ENCODE measurements around the gene MT1M. TPM values are rescaled to one million over a fixed set of nuclear protein-coding genes. Genes with fewer than 3 reads are reported as not detected.

The MT1M gene
- total and polyA plus RNA-seq, 4 donors: 4.0 to 10.5 (median 5.4) TPM

DNA sequence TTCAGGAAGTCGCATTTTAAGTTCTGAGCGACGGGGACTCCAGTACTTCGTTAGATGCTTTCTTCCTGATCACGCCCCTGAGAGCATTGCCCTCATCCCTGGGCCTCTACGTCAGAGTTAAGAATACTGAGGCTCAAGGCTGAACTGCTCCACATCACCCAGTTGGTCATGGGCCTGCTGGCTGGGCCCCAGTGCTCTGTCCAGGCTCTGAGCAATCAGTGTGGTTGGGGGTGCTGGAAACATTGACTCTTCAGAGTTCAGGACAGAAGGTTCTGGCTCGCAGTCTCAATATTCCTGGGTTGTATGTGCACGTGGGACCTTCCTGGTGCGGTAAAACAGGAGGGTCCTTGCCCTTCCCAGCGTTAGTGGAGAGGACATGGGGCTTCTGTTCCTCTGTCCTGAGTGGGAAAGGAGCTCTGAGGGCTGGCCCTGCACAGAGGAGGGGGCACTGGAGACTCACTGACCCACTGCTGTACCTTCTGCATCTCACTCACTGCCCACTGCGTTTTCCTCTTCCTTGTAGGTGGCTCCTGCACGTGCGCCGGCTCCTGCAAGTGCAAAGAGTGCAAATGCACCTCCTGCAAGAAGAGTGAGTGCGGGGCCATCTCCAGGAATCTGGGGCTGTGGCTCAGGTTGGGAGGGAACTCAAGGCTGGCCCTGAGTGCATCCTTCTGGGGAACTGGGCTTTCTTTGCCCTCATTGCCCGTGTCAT, 6.4 kb upstream of the MT1M start:
- Histone ChIP-seq H3K27ac (ENCODE audit: low read depth, low read length) (peak overlapping the region; percentile 81), H3K4me3 (ENCODE audit: low read depth, low read length) (peak overlapping the region; percentile 52), H3K9me3 (ENCODE audit: control insufficient read depth, insufficient read depth, low read length) (no peaks in the 10 kb centered on the region), H3K36me3 (ENCODE audit: control insufficient read depth, insufficient read depth, low read length) (no peaks in the 10 kb centered on the region), H3K4me1 (ENCODE audit: control insufficient read depth, insufficient read depth, low read length) (peaks cover 19% of the 10 kb centered on the region), H3K27me3 (ENCODE audit: control insufficient read depth, insufficient read depth, low read length) (peaks cover 26% of the 10 kb centered on the region)
- no peak for DNase-seq (ENCODE audit: low read depth in 4 of 6, low spot score in 6 of 6)
- 25% methylated on average over 13 of the region's 16 CpGs for WGBS (ENCODE audit: insufficient coverage)

DNA sequence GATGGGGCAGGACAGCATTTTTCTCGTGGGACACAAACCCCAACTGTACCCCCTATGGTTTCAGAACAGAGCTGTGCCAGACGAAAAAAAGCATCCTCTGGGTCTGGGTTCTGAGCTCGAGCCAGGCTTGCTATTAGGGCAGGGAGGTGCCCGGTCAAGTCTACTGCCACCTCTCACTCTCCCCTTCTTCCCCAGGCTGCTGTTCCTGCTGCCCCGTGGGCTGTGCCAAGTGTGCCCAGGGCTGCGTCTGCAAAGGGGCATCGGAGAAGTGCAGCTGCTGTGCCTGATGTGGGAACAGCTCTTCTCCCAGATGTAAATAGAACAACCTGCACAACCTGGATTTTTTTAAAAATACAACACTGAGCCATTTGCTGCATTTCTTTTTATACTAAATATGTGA, 5.8 kb upstream of the MT1M start:
- H3K27me3 ChIP-seq (ENCODE audit: control insufficient read depth, insufficient read depth, low read length): peaks cover 32% of the 10 kb centered on the region
- DNase-seq (ENCODE audit: low read depth in 4 of 6, low spot score in 6 of 6): no peak
- H3K9me3 ChIP-seq (ENCODE audit: control insufficient read depth, insufficient read depth, low read length): no peaks in the 10 kb centered on the region
- no peak overlapping the region for H3K27ac ChIP-seq (ENCODE audit: low read depth, low read length)
- no peaks in the 10 kb centered on the region for H3K36me3 ChIP-seq (ENCODE audit: control insufficient read depth, insufficient read depth, low read length)
- 75% methylated on average over 3 of the region's 7 CpGs for WGBS (ENCODE audit: insufficient coverage)
- H3K4me1 ChIP-seq (ENCODE audit: control insufficient read depth, insufficient read depth, low read length): peaks cover 19% of the 10 kb centered on the region
- no peak overlapping the region for H3K4me3 ChIP-seq (ENCODE audit: low read depth, low read length)

DNA sequence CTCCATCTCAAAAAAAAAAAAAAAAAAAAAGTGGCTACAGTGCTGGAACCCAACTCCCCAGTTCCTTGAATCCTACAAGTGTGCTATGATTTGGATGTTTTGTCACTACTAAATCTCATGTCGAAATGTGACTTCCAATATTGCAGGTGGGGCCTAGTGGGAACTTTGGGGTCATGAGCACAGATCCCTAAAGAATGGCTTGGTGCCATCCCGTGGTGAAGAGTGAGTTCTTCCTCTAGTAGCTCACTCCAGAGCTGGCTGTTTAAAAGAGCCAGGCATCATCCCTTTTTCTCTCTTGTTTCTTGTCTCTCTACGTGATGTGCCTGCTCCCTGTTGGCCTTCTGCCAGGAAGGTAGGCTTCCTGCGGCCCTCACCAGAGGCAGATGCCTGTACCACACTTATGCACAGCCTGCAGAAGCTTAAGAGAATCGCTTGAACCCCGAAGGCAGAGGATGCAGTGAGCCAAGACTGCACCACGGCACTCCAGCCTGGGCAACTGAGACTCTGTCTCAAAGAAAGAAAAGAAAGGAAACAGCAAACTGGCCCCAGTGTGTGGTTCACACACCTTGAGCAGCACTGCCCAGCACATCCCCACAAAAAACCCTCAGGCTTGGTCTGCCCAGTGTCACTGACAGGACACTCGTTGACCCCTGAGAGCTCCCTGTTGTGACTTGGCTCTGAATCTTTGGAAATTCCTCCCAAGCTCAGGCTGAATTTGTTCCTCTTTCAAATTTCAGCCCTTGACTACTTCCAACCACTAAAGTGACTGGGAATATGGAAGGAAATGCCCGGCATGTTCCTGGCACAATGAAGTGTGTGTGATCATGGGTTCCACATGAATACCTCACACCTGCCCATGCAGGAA, 3.7 kb upstream of the MT1M start:
- WGBS (ENCODE audit: insufficient coverage): 67% methylated on average over 7 of the region's 9 CpGs

DNA sequence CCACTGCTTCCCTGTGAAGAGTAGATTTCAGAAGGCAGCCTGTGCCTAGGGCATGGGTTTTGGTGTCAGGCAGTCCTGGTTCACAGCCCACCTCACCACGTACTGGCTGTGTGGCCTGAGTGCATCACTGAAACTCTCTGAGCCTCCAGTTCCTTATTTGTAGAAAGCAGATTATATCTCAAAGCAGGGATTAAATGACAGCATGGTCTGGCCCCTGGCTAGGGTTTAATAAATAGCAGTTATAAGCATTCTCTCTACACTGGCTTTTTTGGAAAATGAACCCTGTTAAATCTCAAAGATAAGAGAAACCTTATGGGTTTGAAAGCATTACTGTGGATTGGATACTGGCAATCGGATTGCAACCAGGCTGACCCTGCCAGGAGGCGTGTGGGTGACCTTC, 2.9 kb upstream of the MT1M start:
- WGBS (ENCODE audit: insufficient coverage): 94% methylated on average over 2 of the region's 3 CpGs

More for the DNA sequence above, 3.7 kb upstream of the MT1M start:
- Histone ChIP-seq H3K4me1 (ENCODE audit: control insufficient read depth, insufficient read depth, low read length) (peaks cover 39% of the 10 kb centered on the region), H3K27ac (ENCODE audit: low read depth, low read length) (no peak overlapping the region), H3K36me3 (ENCODE audit: control insufficient read depth, insufficient read depth, low read length) (no peaks in the 10 kb centered on the region), H3K27me3 (ENCODE audit: control insufficient read depth, insufficient read depth, low read length) (peaks cover 52% of the 10 kb centered on the region), H3K4me3 (ENCODE audit: low read depth, low read length) (no peak overlapping the region), H3K9me3 (ENCODE audit: control insufficient read depth, insufficient read depth, low read length) (no peaks in the 10 kb centered on the region)
- no peak for DNase-seq (ENCODE audit: low read depth in 4 of 6, low spot score in 6 of 6)

DNA sequence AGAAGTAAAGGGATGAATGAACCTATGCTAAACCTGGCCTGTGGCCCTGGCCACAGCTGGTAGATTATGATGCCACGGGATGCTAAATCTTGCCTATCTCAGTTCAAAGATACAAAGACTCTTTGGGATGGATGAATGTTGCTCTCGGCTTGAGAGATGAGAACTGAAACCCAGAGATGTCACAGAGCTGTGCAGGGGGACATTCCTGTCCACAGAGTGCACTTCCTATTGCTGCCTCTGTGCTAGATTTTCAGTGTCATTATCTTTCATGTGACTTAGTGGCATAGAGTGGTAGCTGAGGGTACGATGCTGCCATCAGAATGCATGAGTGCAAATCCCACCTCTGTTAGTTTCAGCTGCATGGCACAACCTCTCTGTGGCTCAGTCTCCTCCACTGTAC, 2.3 kb upstream of the MT1M start:
- H3K9me3 ChIP-seq (ENCODE audit: control insufficient read depth, insufficient read depth, low read length): no peaks in the 10 kb centered on the region
- H3K36me3 ChIP-seq (ENCODE audit: control insufficient read depth, insufficient read depth, low read length): no peaks in the 10 kb centered on the region
- peaks cover 42% of the 10 kb centered on the region for H3K4me1 ChIP-seq (ENCODE audit: control insufficient read depth, insufficient read depth, low read length)
- H3K4me3 ChIP-seq (ENCODE audit: low read depth, low read length): no peak overlapping the region
- peaks cover 61% of the 10 kb centered on the region for H3K27me3 ChIP-seq (ENCODE audit: control insufficient read depth, insufficient read depth, low read length)
- DNase-seq (ENCODE audit: low read depth in 4 of 6, low spot score in 6 of 6): no peak
- no peak overlapping the region for H3K27ac ChIP-seq (ENCODE audit: low read depth, low read length)
- 78% methylated on average over 3 of the region's 3 CpGs for whole genome bisulfite sequencing (ENCODE audit: insufficient coverage)

More for the DNA sequence above, 2.9 kb upstream of the MT1M start:
- H3K27ac ChIP-seq (ENCODE audit: low read depth, low read length): no peak overlapping the region
- no peak overlapping the region for H3K4me3 ChIP-seq (ENCODE audit: low read depth, low read length)
- no peaks in the 10 kb centered on the region for H3K9me3 ChIP-seq (ENCODE audit: control insufficient read depth, insufficient read depth, low read length)
- peaks cover 60% of the 10 kb centered on the region for H3K27me3 ChIP-seq (ENCODE audit: control insufficient read depth, insufficient read depth, low read length)
- no peak for DNase-seq (ENCODE audit: low read depth in 4 of 6, low spot score in 6 of 6)
- peaks cover 40% of the 10 kb centered on the region for H3K4me1 ChIP-seq (ENCODE audit: control insufficient read depth, insufficient read depth, low read length)
- H3K36me3 ChIP-seq (ENCODE audit: control insufficient read depth, insufficient read depth, low read length): no peaks in the 10 kb centered on the region

DNA sequence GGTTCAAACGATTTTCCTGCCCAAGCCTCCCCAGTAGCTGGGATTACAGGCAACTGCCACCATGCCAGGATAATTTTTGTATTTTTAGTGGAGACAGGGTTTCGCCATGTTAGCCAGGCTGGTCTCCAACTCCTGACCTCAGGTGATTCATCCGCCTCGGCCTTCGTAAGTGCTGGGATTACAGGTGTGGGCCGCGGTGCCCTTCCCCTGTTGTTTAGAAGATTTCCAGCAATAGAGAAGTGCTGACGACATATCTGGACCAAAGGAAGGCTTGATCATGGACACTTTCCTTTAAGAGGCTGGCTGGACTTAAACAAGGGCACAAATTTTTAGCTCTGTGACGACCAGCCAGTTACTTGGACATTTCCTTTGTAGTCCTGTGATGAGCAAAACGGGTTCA, 1.3 kb upstream of the MT1M start:
- H3K4me3 ChIP-seq (ENCODE audit: low read depth, low read length): no peak overlapping the region
- peaks cover 37% of the 10 kb centered on the region for H3K4me1 ChIP-seq (ENCODE audit: control insufficient read depth, insufficient read depth, low read length)
- no peaks in the 10 kb centered on the region for H3K9me3 ChIP-seq (ENCODE audit: control insufficient read depth, insufficient read depth, low read length)
- no peak overlapping the region for H3K27ac ChIP-seq (ENCODE audit: low read depth, low read length)
- no peaks in the 10 kb centered on the region for H3K36me3 ChIP-seq (ENCODE audit: control insufficient read depth, insufficient read depth, low read length)
- DNase-seq (ENCODE audit: low read depth in 4 of 6, low spot score in 6 of 6): no peak
- H3K27me3 ChIP-seq (ENCODE audit: control insufficient read depth, insufficient read depth, low read length): peaks cover 63% of the 10 kb centered on the region
- 92% methylated on average over 10 of the region's 10 CpGs for WGBS (ENCODE audit: insufficient coverage)

DNA sequence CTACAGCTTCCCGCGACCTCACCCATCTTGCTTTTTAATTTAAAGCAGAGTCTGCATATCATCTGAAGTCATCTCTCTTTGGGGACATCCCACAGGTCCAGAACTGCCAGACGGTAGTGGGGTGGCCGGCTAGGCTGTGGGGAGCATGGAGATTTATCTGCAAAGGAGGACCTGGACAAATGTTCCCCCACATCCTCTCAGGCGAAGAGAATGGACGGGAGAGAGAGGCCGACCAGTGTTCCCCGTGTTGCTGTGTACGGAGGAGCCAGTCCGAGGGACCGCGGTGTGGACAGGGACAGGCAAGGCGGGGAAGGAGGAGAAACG, 665 bp upstream of the MT1M start:
- DNase-seq (ENCODE audit: low read depth in 4 of 6, low spot score in 6 of 6): no peak
- no peaks in the 10 kb centered on the region for H3K9me3 ChIP-seq (ENCODE audit: control insufficient read depth, insufficient read depth, low read length)
- H3K27ac ChIP-seq (ENCODE audit: low read depth, low read length): peak overlapping the region; percentile 15
- H3K4me1 ChIP-seq (ENCODE audit: control insufficient read depth, insufficient read depth, low read length): peaks cover 32% of the 10 kb centered on the region
- H3K36me3 ChIP-seq (ENCODE audit: control insufficient read depth, insufficient read depth, low read length): no peaks in the 10 kb centered on the region
- 8% methylated on average over 11 of the region's 14 CpGs for WGBS (ENCODE audit: insufficient coverage)
- peaks cover 65% of the 10 kb centered on the region for H3K27me3 ChIP-seq (ENCODE audit: control insufficient read depth, insufficient read depth, low read length)
- peak overlapping the region; percentile 39 for H3K4me3 ChIP-seq (ENCODE audit: low read depth, low read length)

DNA sequence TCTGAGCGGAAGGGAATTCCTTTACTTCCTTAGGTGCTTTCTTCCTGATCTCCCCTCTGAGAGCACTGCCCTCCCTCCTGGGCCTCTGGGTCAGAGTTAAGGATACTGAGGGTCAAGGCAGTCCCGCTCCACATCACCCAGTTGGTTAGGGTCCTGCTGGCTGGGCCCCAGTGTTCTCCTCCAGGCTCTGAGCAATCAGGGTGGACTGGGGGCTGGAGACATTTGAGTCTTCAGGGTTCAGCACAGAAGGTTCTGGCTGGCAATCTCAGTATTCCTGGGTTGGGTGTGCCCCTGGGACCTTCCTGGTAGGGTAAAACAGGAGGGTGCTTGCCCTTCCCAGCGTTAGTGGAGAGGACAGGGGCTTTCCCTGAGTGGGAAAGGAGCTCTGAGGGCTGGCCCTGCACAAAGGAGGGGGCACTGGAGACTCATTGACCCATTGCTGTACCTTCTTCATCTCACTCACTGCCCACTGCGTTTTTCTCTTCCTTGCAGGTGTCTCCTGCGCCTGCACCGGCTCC, 448 bp downstream of the MT1M start:
- H3K27ac ChIP-seq (ENCODE audit: low read depth, low read length): no peak overlapping the region
- peaks cover 35% of the 10 kb centered on the region for H3K4me1 ChIP-seq (ENCODE audit: control insufficient read depth, insufficient read depth, low read length)
- no peaks in the 10 kb centered on the region for H3K9me3 ChIP-seq (ENCODE audit: control insufficient read depth, insufficient read depth, low read length)
- DNase-seq (ENCODE audit: low read depth in 4 of 6, low spot score in 6 of 6): no peak
- peaks cover 75% of the 10 kb centered on the region for H3K27me3 ChIP-seq (ENCODE audit: control insufficient read depth, insufficient read depth, low read length)
- H3K4me3 ChIP-seq (ENCODE audit: low read depth, low read length): peak overlapping the region; percentile 39
- H3K36me3 ChIP-seq (ENCODE audit: control insufficient read depth, insufficient read depth, low read length): no peaks in the 10 kb centered on the region
- 10% methylated on average over 2 of the region's 6 CpGs for WGBS (ENCODE audit: insufficient coverage)

DNA sequence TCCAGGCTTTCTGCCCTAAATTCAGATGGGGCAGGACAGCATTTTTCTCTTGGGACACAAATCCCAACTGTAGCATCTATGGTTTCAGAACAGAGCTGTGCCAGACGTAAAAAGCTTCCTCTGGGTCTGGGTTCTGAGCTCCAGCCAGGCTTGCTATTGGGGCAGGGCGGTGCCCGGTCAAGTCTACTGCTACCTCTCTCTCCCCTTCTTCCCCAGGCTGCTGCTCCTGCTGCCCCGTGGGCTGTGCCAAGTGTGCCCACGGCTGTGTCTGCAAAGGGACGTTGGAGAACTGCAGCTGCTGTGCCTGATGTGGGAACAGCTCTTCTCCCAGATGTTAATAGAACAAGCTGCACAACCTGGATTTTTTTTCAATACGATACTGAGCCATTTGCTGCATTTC, 1.1 kb downstream of the MT1M start:
- Histone ChIP-seq H3K9me3 (ENCODE audit: control insufficient read depth, insufficient read depth, low read length) (no peaks in the 10 kb centered on the region), H3K4me1 (ENCODE audit: control insufficient read depth, insufficient read depth, low read length) (peaks cover 42% of the 10 kb centered on the region), H3K27me3 (ENCODE audit: control insufficient read depth, insufficient read depth, low read length) (peaks cover 80% of the 10 kb centered on the region), H3K36me3 (ENCODE audit: control insufficient read depth, insufficient read depth, low read length) (no peaks in the 10 kb centered on the region), H3K27ac (ENCODE audit: low read depth, low read length) (no peak overlapping the region), H3K4me3 (ENCODE audit: low read depth, low read length) (no peak overlapping the region)
- no peak for DNase-seq (ENCODE audit: low read depth in 4 of 6, low spot score in 6 of 6)
- 81% methylated on average over 4 of the region's 7 CpGs for WGBS (ENCODE audit: insufficient coverage)
